IMR-90 (cell line): Measurements from ENCODE around the gene TANGO6. TPM values are rescaled to one million over a fixed set of nuclear protein-coding genes. Genes with fewer than 3 reads are reported as not detected.

Experiments
- ATAC-seq: fragments of 200-7000 bp; cut with Tn5 transposase; 2 replicates; pipeline ENCODE4 v1.9.1; 2020; ENCODE audit warnings: low read depth, mild to moderate bottlenecking, moderate library complexity
- BruUV-seq: library from RNA; stranded (reverse); fragments of 400-500 nt; replicated peaks from 2 replicates; lab custom pipeline; 2021; lab: Mats Ljungman, UMichigan
- CTCF ChIA-PET: fragments of 300-600 bp; formaldehyde crosslinking; extraction: SDS; loops from one replicate; lab custom pipeline; 2021; ENCODE audit warnings: antibody characterized with exemption; lab: Yijun Ruan, JAX
- POLR2A ChIA-PET: fragments of 300-600 bp; sonication (Branson Sonifier 250); formaldehyde crosslinking; loops from one replicate; lab custom pipeline; 2022; ENCODE audit warnings: antibody characterized with exemption; ENCODE audit not compliant: unreplicated experiment; lab: Charles Lee
- DNase-seq: peaks from one replicate; pipeline ENCODE4 v3.0.0; 2013
- H2AFZ ChIP-seq: replicated peaks from 2 replicates; pipeline ENCODE3; 2013; ENCODE audit warnings: low read length, mild to moderate bottlenecking; ENCODE audit not compliant: poor library complexity
- H2AK5ac ChIP-seq: 2 replicates; pipeline ENCODE4 v1.6.1; 2013; ENCODE audit warnings: low read depth, low read length, inconsistent platforms
- H2AK9ac ChIP-seq: replicated peaks from 2 replicates; pipeline ENCODE3; 2013; ENCODE audit warnings: mild to moderate bottlenecking, low read depth, low read length, moderate library complexity; ENCODE audit not compliant: poor library complexity
- H2BK120ac ChIP-seq: 2 replicates; pipeline ENCODE4 v1.6.1; 2013; ENCODE audit warnings: low read depth, low read length, inconsistent platforms
- H2BK15ac ChIP-seq: 3 replicates; pipeline ENCODE4 v1.6.1; 2013; ENCODE audit warnings: low read depth, low read length, inconsistent platforms
- H2BK20ac ChIP-seq: 2 replicates; pipeline ENCODE4 v1.6.1; 2013; ENCODE audit warnings: low read depth, mild to moderate bottlenecking, inconsistent platforms, low read length, moderate library complexity
- H2BK5ac ChIP-seq: 2 replicates; pipeline ENCODE4 v1.6.1; 2013; ENCODE audit warnings: mild to moderate bottlenecking, low read depth, low read length, inconsistent platforms; ENCODE audit not compliant: poor library complexity, severe bottlenecking
- H3K14ac ChIP-seq: replicated peaks from 2 replicates; pipeline ENCODE4 v1.6.1; 2013; ENCODE audit warnings: low read depth, low read length, inconsistent platforms
- H3K18ac ChIP-seq: 2 replicates; pipeline ENCODE4 v1.6.1; 2013; ENCODE audit warnings: low read depth, low read length, control low read depth
- H3K23ac ChIP-seq: 2 replicates; pipeline ENCODE4 v1.6.1; 2013; ENCODE audit warnings: low read depth, low read length, inconsistent platforms
- H3K27ac ChIP-seq: 2 replicates; pipeline ENCODE4 v1.5.1; 2013; ENCODE audit warnings: mild to moderate bottlenecking, control low read depth, low read length; ENCODE audit not compliant: insufficient read depth
- H3K27me3 ChIP-seq: 2 replicates; pipeline ENCODE4 v1.6.1; 2013; ENCODE audit warnings: low read length; ENCODE audit not compliant: control insufficient read depth, insufficient read depth
- H3K36me3 ChIP-seq: 2 replicates; pipeline ENCODE4 v1.6.1; 2013; ENCODE audit warnings: low read length, mixed read lengths; ENCODE audit not compliant: control insufficient read depth, insufficient read depth
- H3K4ac ChIP-seq: 2 replicates; pipeline ENCODE4 v1.6.1; 2013; ENCODE audit warnings: low read depth, low read length, inconsistent platforms
- H3K4me1 ChIP-seq: 2 replicates; pipeline ENCODE4 v1.6.1; 2013; ENCODE audit warnings: low read length, mixed read lengths; ENCODE audit not compliant: control insufficient read depth, insufficient read depth
- H3K4me2 ChIP-seq: 2 replicates; pipeline ENCODE4 v1.6.1; 2013; ENCODE audit warnings: low read depth, mild to moderate bottlenecking, control low read depth, low read length, moderate library complexity
- H3K4me3 ChIP-seq: 2 replicates; pipeline ENCODE4 v1.5.1; 2013; ENCODE audit warnings: low read depth, mild to moderate bottlenecking, control low read depth, low read length, moderate library complexity; ENCODE audit not compliant: insufficient read depth
- H3K56ac ChIP-seq: 2 replicates; pipeline ENCODE4 v1.6.1; 2013; ENCODE audit warnings: low read length, inconsistent platforms; ENCODE audit not compliant: insufficient read depth; ENCODE audit errors: extremely low read depth
- H3K79me1 ChIP-seq, 2 experiments: 2 replicates each; pipeline ENCODE4 v1.6.1; 2013; ENCODE audit warnings: low read length in 2 of 2, inconsistent platforms in 1 of 2, low read depth in 1 of 2
- H3K9ac ChIP-seq: 2 replicates; pipeline ENCODE4 v1.6.1; 2013; ENCODE audit warnings: low read depth, low read length, control low read depth
- H3K9me1 ChIP-seq: 2 replicates; pipeline ENCODE4 v1.6.1; 2013; ENCODE audit warnings: low read length, inconsistent platforms; ENCODE audit not compliant: insufficient read depth
- H3K9me3 ChIP-seq: 2 replicates; pipeline ENCODE4 v1.6.1; 2013; ENCODE audit warnings: low read length; ENCODE audit not compliant: control insufficient read depth, insufficient read depth
- H4K20me1 ChIP-seq: 2 replicates; pipeline ENCODE4 v1.6.1; 2013; ENCODE audit warnings: low read length, inconsistent platforms; ENCODE audit not compliant: insufficient read depth
- H4K5ac ChIP-seq: 2 replicates; pipeline ENCODE4 v1.6.1; 2013; ENCODE audit warnings: mild to moderate bottlenecking, low read depth, low read length, control low read depth
- H4K8ac ChIP-seq, 2 experiments: 2 replicates each; pipeline ENCODE4 v1.6.1; 2013; ENCODE audit warnings: low read depth in 2 of 2, low read length in 2 of 2, control low read depth in 1 of 2, inconsistent platforms in 1 of 2
- H4K91ac ChIP-seq: 2 replicates; pipeline ENCODE4 v1.6.1; 2013; ENCODE audit warnings: low read depth, low read length, inconsistent platforms; ENCODE audit not compliant: insufficient read depth
- BHLHE40 ChIP-seq: fragments of 150-350 bp; IDR thresholded peaks from 2 replicates; pipeline ENCODE4 v1.6.1; 2016; ENCODE audit warnings: mild to moderate bottlenecking, low read depth, low read length
- CEBPB ChIP-seq: IDR thresholded peaks from 2 replicates; pipeline ENCODE4 v1.6.1; 2012; ENCODE audit warnings: low read depth, low read length, improper control_type of control experiment
- CHD1 ChIP-seq: IDR thresholded peaks from 2 replicates; pipeline ENCODE4 v1.6.1; 2012; ENCODE audit warnings: low read depth, low read length, improper control_type of control experiment
- CTCF ChIP-seq: conservative IDR thresholded peaks from 2 replicates; pipeline ENCODE4 v1.5.1; 2012; ENCODE audit warnings: mild to moderate bottlenecking, low read depth, low read length, improper control_type of control experiment
- ELK1 ChIP-seq: fragments of 150-350 bp; IDR thresholded peaks from 2 replicates; pipeline ENCODE4 v1.6.1; 2016; ENCODE audit warnings: low read depth, mild to moderate bottlenecking, low read length, moderate library complexity, borderline replicate concordance
- FOS ChIP-seq: fragments of 150-350 bp; IDR thresholded peaks from 2 replicates; pipeline ENCODE4 v1.6.1; 2016; ENCODE audit warnings: low read depth, low read length
- MAFK ChIP-seq: IDR thresholded peaks from 2 replicates; pipeline ENCODE4 v1.6.1; 2012; ENCODE audit warnings: low read depth, low read length, improper control_type of control experiment
- MAZ ChIP-seq: IDR thresholded peaks from 2 replicates; pipeline ENCODE4 v1.6.1; 2012; ENCODE audit warnings: low read depth, mild to moderate bottlenecking, low read length, improper control_type of control experiment, moderate library complexity, borderline replicate concordance
- MXI1 ChIP-seq: IDR thresholded peaks from 2 replicates; pipeline ENCODE4 v1.6.1; 2012; ENCODE audit warnings: low read depth, mild to moderate bottlenecking, low read length, moderate library complexity, borderline replicate concordance
- NFE2L2 ChIP-seq: fragments of 150-350 bp; IDR thresholded peaks from 2 replicates; pipeline ENCODE4 v1.6.1; 2016; ENCODE audit warnings: low read depth, mild to moderate bottlenecking, low read length
- POLR2A ChIP-seq: IDR thresholded peaks from 2 replicates; pipeline ENCODE4 v1.6.1; 2012; ENCODE audit warnings: mild to moderate bottlenecking, low read depth, low read length
- RAD21 ChIP-seq: IDR thresholded peaks from 2 replicates; pipeline ENCODE4 v1.6.1; 2012; ENCODE audit warnings: low read length, improper control_type of control experiment
- RCOR1 ChIP-seq: IDR thresholded peaks from 2 replicates; pipeline ENCODE4 v1.6.1; 2012; ENCODE audit warnings: mild to moderate bottlenecking, low read length, improper control_type of control experiment; ENCODE audit not compliant: insufficient replicate concordance
- RFX5 ChIP-seq: IDR thresholded peaks from 2 replicates; pipeline ENCODE4 v1.8.0; 2012; ENCODE audit warnings: low read depth, mild to moderate bottlenecking, low read length, moderate library complexity
- SMC3 ChIP-seq: fragments of 150-350 bp; IDR thresholded peaks from 2 replicates; pipeline ENCODE4 v1.6.1; 2016; ENCODE audit warnings: low read depth, mild to moderate bottlenecking, antibody characterized with exemption, low read length, moderate library complexity
- USF2 ChIP-seq: fragments of 150-350 bp; IDR thresholded peaks from 2 replicates; pipeline ENCODE4 v1.6.1; 2017; ENCODE audit warnings: mild to moderate bottlenecking, antibody characterized with exemption, low read length, low read depth
- WGBS, 2 experiments: methylation state at CpG; one replicate each; pipeline versions ENCODE4 v1.1.5 to v1.1.7; 2013; ENCODE audit warnings: missing lambda C conversion rate in 2 of 2; ENCODE audit not compliant: insufficient read length in 1 of 2; ENCODE audit errors: extremely low coverage in 2 of 2; 5-methylcytosine and 5-hydroxymethylcytosine counted together
- dilution Hi-C: fragments of 300-500 bp; cut with HindIII; formaldehyde crosslinking; loops from one replicate; pipeline ENCODE4 v1.14.3; 2018; ENCODE audit warnings: low sequenced_read_pairs; ENCODE audit not compliant: unreplicated experiment
- in situ Hi-C: fragments of 300-500 bp; cut with MboI; formaldehyde crosslinking; loops from 3 replicates; pipeline ENCODE4 v1.14.3; 2019; ENCODE audit warnings: low sequenced_read_pairs, inconsistent platforms, mixed read lengths
- intact Hi-C: fragments of 100-400 bp; cut with micrococcal nuclease; formaldehyde crosslinking; loops from 2 replicates; pipeline ENCODE4 v1.10.0; 2022
- polyA plus RNA-seq, 3 experiments: library from polyadenylated mRNA; depleted of rRNA; stranded (reverse); fragments of >200 nt; gene quantifications; 2 replicates each; pipeline ENCODE4 v1.2.3, GENCODE V29; 2012; ENCODE audit warnings: low replicate concordance in 1 of 3
- total RNA-seq: library from RNA; depleted of rRNA; stranded (reverse); fragments of >200 nt; gene quantifications from 2 replicates; pipeline ENCODE4 v1.2.3, GENCODE V29; 2012

TANGO6 gene
- total and polyA plus RNA-seq, 2 of the 4 experiments (the other 2 are of a cell fraction): 6.7 to 22.4 TPM

GRCh38 chr16:69115837-69116236 lies 272.5 kb downstream of the TANGO6 start:
- no TSS peak for BruUV-seq
- no peaks in the 10 kb centered on the region for H3K27me3 ChIP-seq
- intact Hi-C loops: no loop called here
- H2AK5ac ChIP-seq: no peak overlapping the region
- dilution Hi-C loops: no loop called here
- H3K4ac ChIP-seq: no peak overlapping the region
- POLR2A ChIA-PET: no interaction called here
- H3K79me1 ChIP-seq: peaks cover 27 to 67% of the 10 kb centered on the region in 2 experiments
- no peak overlapping the region for H4K8ac ChIP-seq
- in situ Hi-C loops: loop anchor here (5.0 to 10.0 kb wide), 3 partner anchors 141 to 411 kb away; no protein-coding TSS in a partner anchor
- peaks cover 55% of the 10 kb centered on the region for H3K36me3 ChIP-seq
- no peak overlapping the region for H2AK9ac ChIP-seq
- H3K14ac ChIP-seq: no peak overlapping the region
- peaks cover 11% of the 10 kb centered on the region for H3K9me1 ChIP-seq
- H2BK15ac ChIP-seq: no peak overlapping the region
- no peak overlapping the region for H4K5ac ChIP-seq
- H3K27ac ChIP-seq: no peak overlapping the region
- no peaks in the 10 kb centered on the region for H3K9me3 ChIP-seq
- H4K91ac ChIP-seq: no peak overlapping the region
- peaks cover 23% of the 10 kb centered on the region for H4K20me1 ChIP-seq
- H3K4me2 ChIP-seq: no peak overlapping the region
- ATAC-seq: no peak
- no peak overlapping the region for H2BK120ac ChIP-seq
- no peak overlapping the region for H3K9ac ChIP-seq
- H3K56ac ChIP-seq: no peak overlapping the region
- no peak overlapping the region for H2AFZ ChIP-seq
- no peak overlapping the region for H2BK20ac ChIP-seq
- WGBS, 2 experiments: no CpG with 5 or more reads among the region's 1 CpG
- H3K4me3 ChIP-seq: no peak overlapping the region
- no peak overlapping the region for H3K23ac ChIP-seq
- H2BK5ac ChIP-seq: no peak overlapping the region
- CTCF ChIA-PET: interaction anchor here (0.6 kb wide), 1 partner anchor 51 kb away, joined by 3 read pairs; no protein-coding TSS in a partner anchor
- H3K18ac ChIP-seq: no peak overlapping the region
- TF ChIP-seq POLR2A (no peak), RAD21 (no peak), RFX5 (no peak), CTCF (no peak), CEBPB (no peak), NFE2L2 (no peak), SMC3 (no peak), MAZ (no peak), BHLHE40 (no peak), CHD1 (no peak), MXI1 (no peak), ELK1 (no peak), FOS (no peak), RCOR1 (no peak), MAFK (no peak), USF2 (no peak)
- no peaks in the 10 kb centered on the region for H3K4me1 ChIP-seq
- no peak for DNase-seq
